Neutrophil (primary cell): ENCODE data around the gene PIM2.
"Not testable (repeated sequence)": the region's sequence is repeated elsewhere in the genome, so short reads cannot be mapped to it uniquely, and the experiment has no call there.

Experiments
- H3K27ac ChIP-seq: fragments of 200-600 bp; sonication (generic); 2 replicates; pipeline ENCODE4 v1.5.1; 2016; ENCODE audit warnings: mild to moderate bottlenecking, moderate library complexity
- H3K27me3 ChIP-seq: fragments of 200-600 bp; sonication (generic); 2 replicates; pipeline ENCODE4 v1.6.0; 2016; ENCODE audit warnings: mild to moderate bottlenecking
- H3K36me3 ChIP-seq: fragments of 200-600 bp; sonication (generic); 2 replicates; pipeline ENCODE4 v1.5.1; 2017
- H3K4me1 ChIP-seq, 2 experiments: fragments of 200-600 bp in 1 of 2; sonication (generic) in 1 of 2; 1 replicate in 1 of 2; 2 replicates in 1 of 2; pipeline versions ENCODE4 v1.5.1 to v1.6.1; 2013 to 2016; ENCODE audit warnings: low read depth in 1 of 2, low read length in 1 of 2, mild to moderate bottlenecking in 1 of 2, moderate library complexity in 1 of 2; ENCODE audit not compliant: control insufficient read depth in 1 of 2, insufficient read depth in 1 of 2
- H3K4me3 ChIP-seq, 2 experiments: fragments of 200-600 bp in 1 of 2; sonication (generic) in 1 of 2; 1 replicate in 1 of 2; 2 replicates in 1 of 2; pipeline ENCODE4 v1.5.1; 2013 to 2016; ENCODE audit warnings: low read depth in 1 of 2, low read length in 1 of 2, mild to moderate bottlenecking in 1 of 2, moderate library complexity in 1 of 2
- H3K9me3 ChIP-seq: fragments of 200-600 bp; sonication (generic); 2 replicates; pipeline ENCODE4 v1.5.1; 2016
- TF ChIP-seq, protein P1 (sequence below): fragments of 200-600 bp; sonication (generic); IDR thresholded peaks from 2 replicates; pipeline ENCODE4 v1.5.1; 2016; ENCODE audit warnings: antibody characterized with exemption

The PIM2 gene

DNA sequence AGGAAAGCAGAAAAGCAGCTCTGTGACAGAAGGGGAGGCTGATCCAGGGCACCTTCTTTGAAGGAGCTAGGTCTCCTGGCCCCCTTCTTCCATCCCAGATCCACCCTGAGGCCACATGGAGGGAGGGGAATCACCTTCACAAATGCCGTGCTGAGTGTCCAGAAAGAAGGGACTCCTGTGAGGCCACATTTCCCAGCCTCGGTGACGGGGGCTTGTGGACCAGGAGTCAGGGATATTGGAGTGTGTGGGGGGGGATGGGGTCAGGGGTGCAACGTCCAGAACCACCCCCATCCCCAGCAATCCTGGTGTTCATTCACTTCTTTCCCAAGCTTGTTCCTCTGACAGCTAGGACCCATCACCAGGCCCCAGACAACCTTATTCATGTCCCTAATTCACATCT, 25.9 kb downstream of the PIM2 start:
- H3K36me3 ChIP-seq: no peaks in the 10 kb centered on the region
- TF ChIP-seq, protein P1, sequence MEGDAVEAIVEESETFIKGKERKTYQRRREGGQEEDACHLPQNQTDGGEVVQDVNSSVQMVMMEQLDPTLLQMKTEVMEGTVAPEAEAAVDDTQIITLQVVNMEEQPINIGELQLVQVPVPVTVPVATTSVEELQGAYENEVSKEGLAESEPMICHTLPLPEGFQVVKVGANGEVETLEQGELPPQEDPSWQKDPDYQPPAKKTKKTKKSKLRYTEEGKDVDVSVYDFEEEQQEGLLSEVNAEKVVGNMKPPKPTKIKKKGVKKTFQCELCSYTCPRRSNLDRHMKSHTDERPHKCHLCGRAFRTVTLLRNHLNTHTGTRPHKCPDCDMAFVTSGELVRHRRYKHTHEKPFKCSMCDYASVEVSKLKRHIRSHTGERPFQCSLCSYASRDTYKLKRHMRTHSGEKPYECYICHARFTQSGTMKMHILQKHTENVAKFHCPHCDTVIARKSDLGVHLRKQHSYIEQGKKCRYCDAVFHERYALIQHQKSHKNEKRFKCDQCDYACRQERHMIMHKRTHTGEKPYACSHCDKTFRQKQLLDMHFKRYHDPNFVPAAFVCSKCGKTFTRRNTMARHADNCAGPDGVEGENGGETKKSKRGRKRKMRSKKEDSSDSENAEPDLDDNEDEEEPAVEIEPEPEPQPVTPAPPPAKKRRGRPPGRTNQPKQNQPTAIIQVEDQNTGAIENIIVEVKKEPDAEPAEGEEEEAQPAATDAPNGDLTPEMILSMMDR: no peak
- H3K9me3 ChIP-seq: no peaks in the 10 kb centered on the region
- H3K27me3 ChIP-seq: no peaks in the 10 kb centered on the region
- H3K4me1 ChIP-seq: peaks cover 11 to 18% of the 10 kb centered on the region in 2 experiments
- H3K27ac ChIP-seq: no peak overlapping the region
- no peak overlapping the region for H3K4me3 ChIP-seq

DNA sequence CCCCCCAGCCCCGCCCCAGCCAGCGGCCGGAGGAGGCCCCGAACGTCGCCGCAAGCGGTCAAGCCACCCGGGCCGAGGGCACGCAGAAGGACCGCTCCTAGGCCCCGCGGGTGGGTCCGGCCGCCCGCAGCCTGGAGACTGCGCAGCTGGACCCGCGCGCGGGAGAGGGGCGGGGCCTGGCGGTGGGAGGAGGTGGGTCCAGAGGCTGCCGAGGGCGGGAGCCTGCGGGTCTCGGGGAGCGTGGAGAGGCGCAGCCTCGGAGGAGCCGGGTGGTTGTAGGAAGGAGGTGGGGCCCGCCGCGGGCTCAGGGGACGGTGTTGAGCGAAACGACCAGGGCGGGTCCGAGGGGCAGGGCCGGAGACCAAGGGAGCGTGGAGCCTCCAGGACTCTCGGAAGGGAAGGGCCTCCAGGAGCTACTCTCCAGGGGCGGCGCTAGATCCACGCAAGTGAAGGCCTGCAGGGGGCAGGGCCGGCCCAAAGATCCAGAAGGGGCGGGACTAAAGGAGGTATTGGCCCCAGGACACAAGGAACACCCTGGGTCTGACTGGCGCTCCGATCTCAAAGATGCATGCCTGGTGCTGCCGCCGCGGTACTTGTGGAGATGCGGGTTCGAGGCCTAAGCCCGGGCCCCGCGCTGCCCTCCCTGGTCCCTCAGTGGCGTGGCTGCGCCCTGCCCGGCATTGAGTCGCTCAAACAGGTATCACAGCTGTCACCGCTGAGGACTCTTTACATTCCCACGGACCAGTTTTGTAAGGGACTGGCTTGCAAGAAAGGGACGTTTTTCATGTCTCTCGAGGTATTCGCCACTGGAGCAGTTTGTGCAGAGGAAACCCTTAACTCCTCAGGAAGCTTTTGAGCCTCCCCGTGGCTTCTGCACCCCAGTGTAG, 27.2 kb downstream of the PIM2 start:
- H3K27ac ChIP-seq: peak overlapping the region; percentile 65
- H3K4me1 ChIP-seq: peaks cover 9 to 15% of the 10 kb centered on the region in 2 experiments
- H3K9me3 ChIP-seq: no peaks in the 10 kb centered on the region
- H3K36me3 ChIP-seq: no peaks in the 10 kb centered on the region
- TF ChIP-seq, protein P1: peak; percentile 69
- H3K4me3 ChIP-seq: peak overlapping the region; percentile 61 to 79
- no peaks in the 10 kb centered on the region for H3K27me3 ChIP-seq

DNA sequence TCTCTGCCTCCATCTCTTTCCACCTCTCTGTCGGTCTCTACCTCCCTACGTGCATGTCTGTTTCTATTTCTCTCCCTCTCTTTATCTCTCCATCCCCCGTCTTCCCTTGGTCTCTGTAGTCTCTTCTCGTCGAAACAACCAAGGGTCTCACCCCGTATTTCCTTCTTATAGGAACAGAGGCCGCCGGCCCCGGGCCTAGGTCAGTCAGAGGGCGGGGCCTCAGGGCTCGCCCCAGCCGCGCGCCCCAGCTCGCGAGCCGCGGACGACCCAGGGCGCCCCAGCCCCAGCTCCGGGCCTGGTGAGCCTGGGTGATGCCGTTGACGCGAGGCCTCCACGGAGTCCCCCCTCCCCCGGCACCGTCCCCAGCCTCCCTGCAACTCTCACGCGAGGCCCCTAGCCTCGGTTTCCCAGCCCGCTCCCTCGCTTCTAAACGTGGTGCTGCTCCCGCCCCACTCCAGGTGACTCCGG, 27.9 kb downstream of the PIM2 start:
- TF ChIP-seq, protein P1: no peak
- Histone ChIP-seq H3K36me3 (no peaks in the 10 kb centered on the region), H3K27ac (peak overlapping the region; percentile 65), H3K27me3 (no peaks in the 10 kb centered on the region), H3K9me3 (no peaks in the 10 kb centered on the region), H3K4me3 (peak overlapping the region; percentile 61 to 79), H3K4me1 (peaks cover 5 to 10% of the 10 kb centered on the region in 2 experiments)

DNA sequence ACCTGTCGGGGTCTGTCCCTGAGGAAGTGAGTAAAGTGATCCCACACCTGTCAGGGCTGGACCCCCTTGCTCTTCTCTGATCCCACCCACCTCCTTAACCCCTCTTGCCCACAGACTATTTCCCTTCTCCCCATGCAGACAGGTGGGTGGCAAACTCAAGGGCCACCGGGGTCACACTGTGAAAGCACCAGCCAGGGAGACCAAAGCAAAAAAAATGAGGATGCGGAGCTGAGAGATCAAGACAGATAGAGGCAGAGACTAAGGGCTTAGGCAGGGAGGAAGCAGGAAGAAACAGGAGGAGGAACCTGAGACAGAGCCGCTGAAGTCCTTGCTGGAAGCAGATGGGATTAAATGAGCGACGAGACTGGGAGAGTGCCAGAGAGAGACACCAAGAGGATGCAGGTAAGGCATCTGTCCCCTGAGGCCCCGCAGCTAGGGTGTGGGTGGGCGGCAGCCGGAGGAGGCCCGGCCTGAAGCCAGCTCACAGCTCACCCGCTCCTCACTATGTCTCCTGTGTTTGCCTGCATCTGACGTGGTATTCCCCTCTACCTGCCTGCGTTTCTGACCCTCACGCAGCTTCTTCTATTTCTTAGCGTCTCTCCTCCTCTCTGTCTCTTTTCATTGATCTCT, 28.4 kb downstream of the PIM2 start:
- Histone ChIP-seq H3K9me3 (no peaks in the 10 kb centered on the region), H3K27ac (no peak overlapping the region), H3K4me1 (peaks cover 5 to 10% of the 10 kb centered on the region in 2 experiments), H3K36me3 (no peaks in the 10 kb centered on the region), H3K27me3 (no peaks in the 10 kb centered on the region), H3K4me3 (peak overlapping the region; percentile 61 to 79)
- TF ChIP-seq, protein P1: no peak

- not testable (repeated sequence) for H3K4me1 ChIP-seq, H3K27me3 ChIP-seq, H3K9me3 ChIP-seq, H3K4me3 ChIP-seq, H3K36me3 ChIP-seq, H3K27ac ChIP-seq
These were observed 32.2 kb downstream of the PIM2 start for GRCh38 chrX:48886586-48886985.

- H3K27me3 ChIP-seq: no peaks in the 10 kb centered on the region
- no peaks in the 10 kb centered on the region for H3K4me1 ChIP-seq
- H3K27ac ChIP-seq: no peak overlapping the region
- no peaks in the 10 kb centered on the region for H3K9me3 ChIP-seq
- TF ChIP-seq, protein P1: no peak
- no peaks in the 10 kb centered on the region for H3K36me3 ChIP-seq
- no peak overlapping the region for H3K4me3 ChIP-seq
These were observed 35.1 kb downstream of the PIM2 start for GRCh38 chrX:48883729-48884128.

- H3K4me1 ChIP-seq, H3K9me3 ChIP-seq, H3K36me3 ChIP-seq, H3K4me3 ChIP-seq, H3K27me3 ChIP-seq, H3K27ac ChIP-seq: not testable (repeated sequence)
These were observed 41.9 kb downstream of the PIM2 start for GRCh38 chrX:48876944-48877343.

DNA sequence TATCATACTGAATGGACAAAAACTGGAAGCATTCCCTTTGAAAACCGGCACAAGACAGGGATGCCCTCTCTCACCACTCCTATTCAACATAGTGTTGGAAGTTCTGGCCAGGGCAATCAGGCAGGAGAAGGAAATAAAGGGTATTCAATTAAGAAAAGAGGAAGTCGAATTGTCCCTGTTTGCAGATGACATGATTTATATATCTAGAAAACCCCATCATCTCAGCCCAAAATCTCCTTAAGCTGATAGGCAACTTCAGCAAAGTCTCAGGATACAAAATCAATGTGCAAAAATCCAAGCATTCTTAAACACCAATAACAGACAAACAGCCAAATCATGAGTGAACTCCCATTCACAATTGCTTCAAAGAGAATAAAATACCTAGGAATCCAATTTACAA, 46.8 kb downstream of the PIM2 start:
- H3K9me3 ChIP-seq, H3K27ac ChIP-seq, H3K27me3 ChIP-seq, H3K4me3 ChIP-seq, H3K4me1 ChIP-seq, H3K36me3 ChIP-seq: not testable (repeated sequence)
